Measurements from ENCODE around the gene SLC25A21.

GRCh38 chr14:36863271-36863670 lies 309.1 kb downstream of the SLC25A21 start:
- no peak for TF ChIP-seq CTCF (IDR thresholded peaks at IDR 0.05; ENCODE audit: low read depth, low read length, poor library complexity, severe bottlenecking)
- no peak for TF ChIP-seq EZH2phosphoT487 (IDR thresholded peaks at IDR 0.05; ENCODE audit: borderline replicate concordance, low read length)

Measured in DOHH2 (cell line).